ENCODE data around the gene GABRR1.

GRCh38 chr6:89148016-89148750 is 69.0 kb downstream of the GABRR1 start:
- TF ChIP-seq, protein P1, sequence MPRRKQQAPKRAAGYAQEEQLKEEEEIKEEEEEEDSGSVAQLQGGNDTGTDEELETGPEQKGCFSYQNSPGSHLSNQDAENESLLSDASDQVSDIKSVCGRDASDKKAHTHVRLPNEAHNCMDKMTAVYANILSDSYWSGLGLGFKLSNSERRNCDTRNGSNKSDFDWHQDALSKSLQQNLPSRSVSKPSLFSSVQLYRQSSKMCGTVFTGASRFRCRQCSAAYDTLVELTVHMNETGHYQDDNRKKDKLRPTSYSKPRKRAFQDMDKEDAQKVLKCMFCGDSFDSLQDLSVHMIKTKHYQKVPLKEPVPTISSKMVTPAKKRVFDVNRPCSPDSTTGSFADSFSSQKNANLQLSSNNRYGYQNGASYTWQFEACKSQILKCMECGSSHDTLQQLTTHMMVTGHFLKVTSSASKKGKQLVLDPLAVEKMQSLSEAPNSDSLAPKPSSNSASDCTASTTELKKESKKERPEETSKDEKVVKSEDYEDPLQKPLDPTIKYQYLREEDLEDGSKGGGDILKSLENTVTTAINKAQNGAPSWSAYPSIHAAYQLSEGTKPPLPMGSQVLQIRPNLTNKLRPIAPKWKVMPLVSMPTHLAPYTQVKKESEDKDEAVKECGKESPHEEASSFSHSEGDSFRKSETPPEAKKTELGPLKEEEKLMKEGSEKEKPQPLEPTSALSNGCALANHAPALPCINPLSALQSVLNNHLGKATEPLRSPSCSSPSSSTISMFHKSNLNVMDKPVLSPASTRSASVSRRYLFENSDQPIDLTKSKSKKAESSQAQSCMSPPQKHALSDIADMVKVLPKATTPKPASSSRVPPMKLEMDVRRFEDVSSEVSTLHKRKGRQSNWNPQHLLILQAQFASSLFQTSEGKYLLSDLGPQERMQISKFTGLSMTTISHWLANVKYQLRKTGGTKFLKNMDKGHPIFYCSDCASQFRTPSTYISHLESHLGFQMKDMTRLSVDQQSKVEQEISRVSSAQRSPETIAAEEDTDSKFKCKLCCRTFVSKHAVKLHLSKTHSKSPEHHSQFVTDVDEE (CRISPR knock-in tag; IDR thresholded peaks at IDR 0.05): no peak
- TF ChIP-seq ZNF8 (CRISPR knock-in tag; IDR thresholded peaks at IDR 0.05): no peak
